Measurements from ENCODE around the gene CDYL.

Gene CDYL

DNA sequence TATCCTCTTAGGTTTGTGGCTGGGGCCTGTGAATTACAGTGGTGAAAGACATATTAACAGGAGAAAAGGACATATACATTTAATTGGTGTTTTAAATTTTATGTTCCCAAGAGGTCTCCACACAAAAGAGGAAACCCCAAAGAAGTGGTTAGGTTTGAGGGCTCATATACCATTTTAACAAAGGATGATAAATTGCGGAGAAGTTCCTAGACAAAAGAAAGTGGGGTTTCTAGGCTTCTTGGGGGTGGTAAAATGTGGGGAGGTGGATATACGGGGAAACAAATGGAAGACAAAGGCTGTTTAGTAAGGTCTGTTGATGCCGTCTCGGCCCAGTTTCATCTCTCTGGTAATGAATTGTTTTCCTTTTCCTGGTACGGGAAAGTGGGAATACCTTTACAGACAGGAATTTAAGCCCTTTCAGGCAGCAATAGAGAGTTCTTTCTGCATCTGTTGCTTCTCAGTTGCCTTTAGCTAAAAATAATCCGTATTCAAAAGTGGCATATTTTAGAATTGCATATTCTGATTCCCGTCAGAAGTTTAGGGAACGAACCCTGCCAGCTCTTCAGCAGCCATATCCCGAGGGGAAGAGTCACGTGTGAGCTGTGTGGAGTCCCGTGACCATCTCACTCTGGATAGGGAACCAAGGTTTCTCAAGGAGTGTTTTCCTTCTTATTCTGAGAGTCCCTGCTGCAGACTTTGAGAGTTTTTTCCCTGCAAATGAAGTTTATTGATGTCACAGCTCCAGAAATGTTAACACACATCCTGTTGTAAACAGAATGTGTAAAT is 123.2 kb downstream of the CDYL start:
- Histone ChIP-seq H4K20me1 (ENCODE audit: insufficient read depth, low read length) (no peaks in the 10 kb centered on the region), H3K9me2 (ENCODE audit: low read depth, low read length) (no peaks in the 10 kb centered on the region), H3K4me1 (ENCODE audit: insufficient read depth, low read length, severe bottlenecking) (no peaks in the 10 kb centered on the region), H3K36me3 (ENCODE audit: insufficient read depth, low read length) (peaks cover under 1% of the 10 kb centered on the region; the same call in 1 of the 2 replicates), H3K9ac (ENCODE audit: low read length) (no peak overlapping the region), H3K4me3 (ENCODE audit: low read depth, low read length, poor library complexity, severe bottlenecking) (no peak overlapping the region), H3K4me2 (ENCODE audit: low read length) (no peak overlapping the region), H2AFZ (ENCODE audit: low read length) (no peak overlapping the region), H3K27ac (ENCODE audit: low read depth, low read length, poor library complexity, severe bottlenecking) (no peak overlapping the region), H3F3A (ENCODE audit: insufficient read depth, low read length) (no peaks in the 10 kb centered on the region), H3K79me2 (ENCODE audit: insufficient read depth, low read length) (no peaks in the 10 kb centered on the region), H3K27me3 (ENCODE audit: insufficient read depth, low read length) (no peaks in the 10 kb centered on the region), H3K9me3 (ENCODE audit: low read length) (no peaks in the 10 kb centered on the region)
- TF ChIP-seq EZH2 (IDR thresholded peaks at IDR 0.05; ENCODE audit: borderline replicate concordance, low read length) (no peak), CTCF (IDR thresholded peaks at IDR 0.05; ENCODE audit: low read length) (no peak)

DNA sequence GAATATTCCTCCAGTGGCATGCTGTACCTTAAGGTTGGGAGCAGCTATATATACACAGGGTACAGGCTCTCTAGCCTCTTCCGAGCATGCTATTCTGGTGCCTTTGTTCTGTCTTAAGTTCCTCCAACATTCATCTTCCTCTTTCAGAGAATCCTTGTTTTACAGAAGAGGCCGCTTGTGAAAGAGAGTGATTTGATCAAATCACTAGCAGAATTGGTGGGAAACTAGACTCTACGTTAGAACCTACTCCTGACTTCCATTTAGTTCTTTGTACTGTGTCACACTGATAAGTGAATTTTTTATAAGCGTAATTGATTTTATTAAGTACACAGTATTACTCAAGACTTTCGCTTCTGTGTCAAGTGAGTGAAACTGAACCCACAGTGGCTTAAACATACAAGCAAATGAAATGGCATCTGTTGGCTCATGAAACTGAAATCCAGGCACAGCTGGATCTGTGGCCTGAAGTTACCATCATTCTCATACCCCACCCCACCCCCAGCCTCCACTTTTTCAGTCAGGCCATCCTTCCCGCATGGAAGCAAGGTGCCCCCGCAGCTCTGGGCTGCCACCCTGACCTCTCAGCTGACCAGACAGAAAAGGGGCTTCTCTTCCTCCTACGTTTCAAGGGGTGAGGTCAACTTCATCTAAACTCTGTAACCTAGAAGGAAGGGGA is 125.3 kb downstream of the CDYL start:
- Histone ChIP-seq H2AFZ (ENCODE audit: low read length) (no peak overlapping the region), H3K27me3 (ENCODE audit: insufficient read depth, low read length) (no peaks in the 10 kb centered on the region), H4K20me1 (ENCODE audit: insufficient read depth, low read length) (no peaks in the 10 kb centered on the region), H3K9me2 (ENCODE audit: low read depth, low read length) (no peaks in the 10 kb centered on the region), H3K27ac (ENCODE audit: low read depth, low read length, poor library complexity, severe bottlenecking) (no peak overlapping the region), H3K79me2 (ENCODE audit: insufficient read depth, low read length) (no peaks in the 10 kb centered on the region), H3K9me3 (ENCODE audit: low read length) (no peaks in the 10 kb centered on the region), H3F3A (ENCODE audit: insufficient read depth, low read length) (no peaks in the 10 kb centered on the region), H3K9ac (ENCODE audit: low read length) (no peak overlapping the region), H3K4me3 (ENCODE audit: low read depth, low read length, poor library complexity, severe bottlenecking) (no peak overlapping the region), H3K36me3 (ENCODE audit: insufficient read depth, low read length) (no peaks in the 10 kb centered on the region; the same call in 1 of the 2 replicates), H3K4me1 (ENCODE audit: insufficient read depth, low read length, severe bottlenecking) (peaks cover 7% of the 10 kb centered on the region), H3K4me2 (ENCODE audit: low read length) (no peak overlapping the region)
- no peak for TF ChIP-seq CTCF (IDR thresholded peaks at IDR 0.05; ENCODE audit: low read length)
- TF ChIP-seq EZH2 (IDR thresholded peaks at IDR 0.05; ENCODE audit: borderline replicate concordance, low read length) = no peak

- H3F3A ChIP-seq (ENCODE audit: insufficient read depth, low read length) = no peaks in the 10 kb centered on the region
- no peak overlapping the region for H2AFZ ChIP-seq (ENCODE audit: low read length)
- H3K9me2 ChIP-seq (ENCODE audit: low read depth, low read length) = no peaks in the 10 kb centered on the region
- no peaks in the 10 kb centered on the region for H4K20me1 ChIP-seq (ENCODE audit: insufficient read depth, low read length)
- H3K27ac ChIP-seq (ENCODE audit: low read depth, low read length, poor library complexity, severe bottlenecking) = no peak overlapping the region
- no peaks in the 10 kb centered on the region for H3K27me3 ChIP-seq (ENCODE audit: insufficient read depth, low read length)
- no peak overlapping the region for H3K4me2 ChIP-seq (ENCODE audit: low read length)
- no peaks in the 10 kb centered on the region for H3K9me3 ChIP-seq (ENCODE audit: low read length)
- H3K36me3 ChIP-seq (ENCODE audit: insufficient read depth, low read length) = no peaks in the 10 kb centered on the region; the same call in 1 of the 2 replicates
- H3K4me1 ChIP-seq (ENCODE audit: insufficient read depth, low read length, severe bottlenecking) = peaks cover 13% of the 10 kb centered on the region
- TF ChIP-seq CTCF (IDR thresholded peaks at IDR 0.05; ENCODE audit: low read length) = no peak
- TF ChIP-seq EZH2 (IDR thresholded peaks at IDR 0.05; ENCODE audit: borderline replicate concordance, low read length) = no peak
- H3K4me3 ChIP-seq (ENCODE audit: low read depth, low read length, poor library complexity, severe bottlenecking) = no peak overlapping the region
- no peak overlapping the region for H3K9ac ChIP-seq (ENCODE audit: low read length)
- no peaks in the 10 kb centered on the region for H3K79me2 ChIP-seq (ENCODE audit: insufficient read depth, low read length)
These were observed 126.2 kb downstream of the CDYL start for GRCh38 chr6:4902363-4902762.
